Natural killer cell (primary cell): Measurements from ENCODE around the gene ATP6V0C. TPM values are rescaled to one million over a fixed set of nuclear protein-coding genes. Genes with fewer than 3 reads are reported as not detected.

ENCODE experiments used
- ATAC-seq, 3 donors: fragments of 150-1000 bp in 2 of 3; fragments of 200-7000 bp in 1 of 3; cut with Tn5 transposase; 1 replicate in 1 of 3; 2 replicates in 2 of 3; pipeline ENCODE4 v1.10.0; 2021; ENCODE audit warnings: mild to moderate bottlenecking in 2 of 3, moderate library complexity in 2 of 3
- DNase-seq, 2 donors: peaks; one replicate each; pipeline versions ENCODE4 v3.0.0 to v3.0.0-alpha.2; 2013 to 2021; ENCODE audit warnings: mixed read lengths in 1 of 2
- H3K27ac ChIP-seq: one replicate; pipeline ENCODE4 v1.5.1; 2013; ENCODE audit warnings: mild to moderate bottlenecking, low read length
- H3K27me3 ChIP-seq: one replicate; pipeline ENCODE4 v1.6.1; 2013; ENCODE audit warnings: low read length; ENCODE audit not compliant: control insufficient read depth, insufficient read depth
- H3K36me3 ChIP-seq: one replicate; pipeline ENCODE4 v1.6.1; 2013; ENCODE audit warnings: low read length; ENCODE audit not compliant: control insufficient read depth, insufficient read depth
- H3K4me1 ChIP-seq: one replicate; pipeline ENCODE4 v1.6.1; 2013; ENCODE audit warnings: low read length; ENCODE audit not compliant: control insufficient read depth, insufficient read depth
- H3K4me3 ChIP-seq: one replicate; pipeline ENCODE4 v1.5.1; 2013; ENCODE audit warnings: low read length
- H3K9me3 ChIP-seq: one replicate; pipeline ENCODE4 v1.6.1; 2013; ENCODE audit warnings: low read length; ENCODE audit not compliant: control insufficient read depth, insufficient read depth
- H3K27ac Mint-ChIP-seq, 2 donors: one replicate each; pipeline ENCODE4 v1.8.0; 2022; ENCODE audit warnings: mild to moderate bottlenecking in 2 of 2, mixed read lengths in 2 of 2, moderate library complexity in 1 of 2
- H3K27me3 Mint-ChIP-seq, 2 donors: one replicate each; pipeline ENCODE4 v1.8.0; 2022; ENCODE audit warnings: low read depth in 2 of 2, mixed read lengths in 2 of 2
- H3K36me3 Mint-ChIP-seq: one replicate; pipeline ENCODE4 v1.8.0; 2022; ENCODE audit warnings: mixed read lengths
- H3K4me1 Mint-ChIP-seq, 2 donors: one replicate each; pipeline ENCODE4 v1.8.0; 2022; ENCODE audit warnings: mixed read lengths in 2 of 2
- H3K4me3 Mint-ChIP-seq: one replicate; pipeline ENCODE4 v1.8.0; 2022; ENCODE audit warnings: mild to moderate bottlenecking, moderate library complexity, mixed read lengths
- H3K9me3 Mint-ChIP-seq, 2 donors: one replicate each; pipeline ENCODE4 v1.8.0; 2022; ENCODE audit warnings: mixed read lengths in 2 of 2
- CTCF ChIP-seq: fragments of 200-600 bp; IDR thresholded peaks from one replicate; pipeline ENCODE4 v1.8.0; 2022; ENCODE audit warnings: antibody characterized with exemption
- WGBS: methylation state at CpG from one replicate; pipeline ENCODE4 v1.1.7; 2013; ENCODE audit warnings: missing lambda C conversion rate; ENCODE audit not compliant: insufficient coverage; 5-methylcytosine and 5-hydroxymethylcytosine counted together
- intact Hi-C: fragments of 100-400 bp; cut with micrococcal nuclease; formaldehyde crosslinking; loops from one replicate; pipeline ENCODE4 v1.14.2; 2022
- total RNA-seq, 4 donors: library from RNA; stranded (reverse); fragments of 120-200 nt in 1 of 4; gene quantifications; one replicate each; pipeline versions ENCODE4 v1.2.3 to v1.2.4, GENCODE V29; 2013 to 2022

ATP6V0C gene
- total RNA-seq, 3 donors from 2014 or later (not counting 1 experiment from before 2014, with no cell fraction given): 183 to 242 (median 217) TPM

- DNase-seq: no peak
- Histone ChIP-seq H3K36me3 (peaks cover 42% of the 10 kb centered on the region), H3K9me3 (no peaks in the 10 kb centered on the region), H3K4me3 (no peak overlapping the region), H3K27me3 (no peaks in the 10 kb centered on the region), H3K27ac (no peak overlapping the region), H3K4me1 (peaks cover 26% of the 10 kb centered on the region)
- intact Hi-C loops: no loop called here
- no peak for ATAC-seq
- Mint-ChIP-seq H3K4me1 (peaks cover 18 to 26% of the 10 kb centered on the region in 2 donors), H3K4me3 (no peak overlapping the region), H3K27me3 (no peaks in the 10 kb centered on the region), H3K36me3 (no peaks in the 10 kb centered on the region), H3K27ac (no peak overlapping the region), H3K9me3 (no peaks in the 10 kb centered on the region)
- TF ChIP-seq CTCF: no peak
- 96% methylated on average over 36 of the region's 36 CpGs for WGBS
Measured at GRCh38 chr16:2528161-2529060, 14.7 kb downstream of the ATP6V0C start.

GRCh38 chr16:2529061-2529931 is 15.5 kb downstream of the ATP6V0C start:
- WGBS: 96% methylated on average over 32 of the region's 32 CpGs
- Histone ChIP-seq H3K4me1 (peaks cover 29% of the 10 kb centered on the region), H3K27ac (no peak overlapping the region), H3K4me3 (no peak overlapping the region), H3K36me3 (peaks cover 33% of the 10 kb centered on the region), H3K9me3 (no peaks in the 10 kb centered on the region), H3K27me3 (no peaks in the 10 kb centered on the region)
- DNase-seq (peak in 1 of 2 donors; percentile 19), ATAC-seq (no peak)
- no peaks in the 10 kb centered on the region for H3K36me3 Mint-ChIP-seq
- peaks cover 18 to 26% of the 10 kb centered on the region in 2 donors for H3K4me1 Mint-ChIP-seq
- H3K4me3 Mint-ChIP-seq: no peak overlapping the region
- peak overlapping the region in 1 of 2 donors; percentile 100 for H3K27ac Mint-ChIP-seq
- intact Hi-C loops: no loop called here
- no peak for TF ChIP-seq CTCF
- no peaks in the 10 kb centered on the region for H3K27me3 Mint-ChIP-seq
- H3K9me3 Mint-ChIP-seq: no peaks in the 10 kb centered on the region

- Mint-ChIP-seq H3K4me3 (no peak overlapping the region), H3K4me1 (peaks cover 18 to 26% of the 10 kb centered on the region in 2 donors), H3K27ac (peak overlapping the region; percentile 98 to 100), H3K9me3 (no peaks in the 10 kb centered on the region), H3K36me3 (no peaks in the 10 kb centered on the region), H3K27me3 (no peaks in the 10 kb centered on the region)
- Histone ChIP-seq H3K9me3 (no peaks in the 10 kb centered on the region), H3K4me3 (no peak overlapping the region), H3K27me3 (no peaks in the 10 kb centered on the region), H3K36me3 (peaks cover 27% of the 10 kb centered on the region), H3K27ac (no peak overlapping the region), H3K4me1 (peaks cover 29% of the 10 kb centered on the region)
- ATAC-seq (no peak), DNase-seq (no peak)
- 97% methylated on average over 15 of the region's 15 CpGs for WGBS
- TF ChIP-seq CTCF: no peak
- intact Hi-C loops: no loop called here
Measured at GRCh38 chr16:2529961-2530628, 16.3 kb downstream of the ATP6V0C start.
